Stromal cell of bone marrow (primary cell): ENCODE measurements around the gene RTCA.
"Not testable (repeated sequence)": the region's sequence is repeated elsewhere in the genome, so short reads cannot be mapped to it uniquely, and the experiment has no call there.

ENCODE experiments used
- DNase-seq: peaks from one replicate; pipeline ENCODE4 v3.0.0-alpha.2; 2012; ENCODE audit warnings: low read depth

Gene RTCA

GRCh38 chr1:100265931-100266740 lies at the start of gene RTCA:
TSS of gene RTCA (plus strand) at chr1:100266216. CDS start at chr1:100266376, 160 bp downstream.
- peak; percentile 91 for DNase-seq

DNA sequence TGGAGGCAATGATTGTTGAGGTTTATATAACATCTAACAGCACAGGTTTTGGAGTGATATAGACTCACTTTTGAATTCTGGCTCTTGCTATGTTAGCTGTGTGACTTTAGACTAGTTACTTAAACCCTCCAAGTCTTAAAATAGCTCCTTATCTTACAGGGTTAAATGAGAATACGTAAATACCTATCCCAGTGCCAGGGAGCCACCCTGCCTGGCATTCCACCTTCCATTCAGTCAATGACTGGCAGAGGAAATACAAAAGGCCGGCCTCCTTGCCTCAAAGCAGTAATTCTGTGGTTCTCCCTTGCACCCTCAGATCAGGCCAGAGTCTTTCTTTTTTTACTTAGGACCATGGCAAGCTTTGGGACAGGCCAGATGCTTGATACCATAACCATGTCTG lies 48.2 kb upstream of the RTCA start:
- no peak for DNase-seq

DNA sequence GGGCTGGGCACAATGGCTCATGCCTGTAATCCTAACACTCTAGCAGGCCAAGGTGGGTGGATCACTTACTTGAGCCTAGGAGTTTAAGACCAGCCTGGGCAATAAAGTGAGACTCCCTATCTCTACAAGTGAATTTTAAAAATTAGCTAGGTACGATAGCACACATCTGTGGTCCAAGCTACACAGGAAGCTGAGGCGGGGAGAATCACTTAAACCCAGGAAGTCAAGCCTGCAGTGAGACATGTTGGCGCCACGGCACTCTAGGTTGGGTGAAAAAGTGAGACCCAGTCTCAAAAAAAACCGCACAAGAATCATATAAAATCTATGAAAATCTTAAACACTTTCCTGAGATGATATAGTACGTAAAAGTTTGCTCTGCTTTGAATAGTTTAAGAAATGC lies 46.6 kb upstream of the RTCA start:
- DNase-seq: no peak

DNA sequence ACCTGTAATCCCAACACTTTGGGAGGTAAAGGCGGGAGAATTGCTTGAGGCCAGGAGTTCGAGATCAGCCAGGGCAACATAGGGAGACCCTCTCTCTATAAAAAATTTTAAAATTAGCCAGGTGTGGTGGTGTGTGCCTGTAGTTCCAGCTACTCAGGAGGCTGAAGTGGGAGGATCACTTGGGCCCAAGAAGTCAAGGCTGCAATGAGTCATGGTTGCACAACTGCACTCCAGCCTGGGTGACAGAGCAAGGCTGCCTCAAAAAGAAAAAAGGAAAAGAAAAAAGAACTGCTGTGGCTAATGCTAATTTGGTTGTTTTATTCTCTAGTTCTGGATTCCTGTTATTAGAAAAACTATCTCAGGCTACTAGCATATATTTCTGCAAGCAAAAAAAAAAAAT lies 46.1 kb upstream of the RTCA start:
- no peak for DNase-seq

DNA sequence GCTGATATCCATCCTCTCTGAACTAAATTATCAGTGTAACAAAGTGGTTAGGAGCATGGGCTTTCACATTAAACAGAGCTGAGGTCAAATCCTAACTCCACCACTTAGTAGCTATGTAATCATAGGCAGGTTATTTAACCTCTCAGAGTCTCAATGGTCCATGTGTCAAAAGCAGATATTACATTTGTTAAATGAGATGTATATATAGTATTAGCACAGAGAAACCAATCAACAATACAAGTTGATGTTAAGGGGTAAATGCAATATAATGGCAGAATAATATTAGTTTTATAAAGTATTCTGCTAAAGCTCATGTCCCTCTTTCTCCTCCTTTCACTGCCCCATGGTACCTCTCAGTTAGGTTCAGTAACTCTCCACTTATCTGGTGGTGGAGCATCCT lies 43.6 kb upstream of the RTCA start:
- DNase-seq: no peak

DNA sequence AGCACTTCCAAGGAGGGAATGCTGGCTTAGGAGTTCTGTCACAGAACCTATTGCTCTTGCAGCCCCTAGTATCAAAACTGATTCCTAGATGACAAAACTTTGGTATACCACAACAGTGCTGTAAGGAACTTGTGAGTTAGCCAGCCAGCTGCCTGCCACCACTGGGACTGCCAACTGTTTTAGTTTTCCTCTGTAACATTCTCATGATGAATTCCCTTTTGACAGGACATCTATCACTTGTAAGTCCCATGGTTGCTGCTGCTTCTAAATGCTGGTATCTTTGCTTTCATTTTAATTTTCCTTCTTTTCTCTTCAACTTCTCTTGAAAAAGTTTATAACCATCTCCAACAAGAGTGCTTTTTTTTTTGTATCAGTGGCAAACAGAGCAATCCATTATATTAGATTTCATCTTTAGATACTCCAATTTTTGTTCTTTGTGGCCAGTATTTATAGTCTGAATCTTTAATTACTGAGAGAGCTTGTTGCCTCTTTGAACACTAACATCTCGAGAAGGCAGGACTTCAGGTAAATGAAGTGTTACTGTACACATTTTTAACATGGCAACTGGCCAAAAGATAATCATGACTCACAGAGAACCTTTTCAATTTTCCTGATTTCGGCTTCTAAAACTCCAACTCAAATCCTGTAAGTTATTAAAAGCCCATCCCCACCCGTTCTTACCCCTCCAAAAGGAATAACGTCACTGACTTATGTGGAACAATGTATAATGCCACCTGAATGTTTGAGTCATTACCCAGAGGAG lies 36.2 kb upstream of the RTCA start:
- DNase-seq: no peak

- no peak for DNase-seq
These were observed 35.3 kb upstream of the RTCA start for GRCh38 chr1:100230765-100231164.

- no peak for DNase-seq
These were observed 34.3 kb upstream of the RTCA start for GRCh38 chr1:100231721-100232120.

GRCh38 chr1:100232156-100232555 lies 33.9 kb upstream of the RTCA start:
- DNase-seq: no peak

DNA sequence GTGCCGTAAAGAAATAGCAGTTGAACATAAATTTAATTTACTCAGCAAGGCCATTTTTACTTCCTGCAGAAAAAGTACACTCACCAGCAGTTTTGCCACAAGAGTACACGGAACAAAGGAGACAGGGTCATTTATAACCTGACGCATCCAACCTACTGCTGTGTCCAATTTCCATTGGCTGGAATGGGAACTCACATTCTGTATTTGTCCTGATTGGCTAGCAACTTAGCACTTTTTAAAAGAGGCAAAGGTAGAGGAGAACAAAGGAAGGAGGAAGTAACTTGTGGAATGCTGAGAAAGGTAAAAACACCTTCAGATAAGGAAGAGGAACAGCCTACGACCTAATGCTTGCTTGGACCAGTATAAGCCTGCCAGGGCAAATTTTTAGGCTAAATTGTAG lies 32.5 kb upstream of the RTCA start:
- DNase-seq: not testable (repeated sequence)

DNA sequence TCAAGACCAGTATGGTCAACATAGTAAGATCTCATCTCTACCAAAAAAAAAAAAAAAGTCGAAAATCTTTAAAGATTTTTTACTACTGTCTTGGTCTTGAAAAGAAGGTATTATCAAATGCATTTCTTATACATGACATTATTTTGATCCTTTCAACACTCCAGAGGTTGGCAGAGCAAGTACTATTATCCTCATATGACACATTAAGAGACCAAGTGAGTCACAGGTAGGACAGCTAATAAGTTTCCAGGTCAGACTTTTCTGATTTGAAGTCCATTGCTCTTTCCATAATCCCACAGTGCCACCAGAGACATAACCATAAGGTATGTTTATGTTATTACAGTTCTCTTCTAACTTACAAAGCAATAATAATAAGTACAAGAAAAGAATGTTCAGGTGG lies 31.6 kb upstream of the RTCA start:
- DNase-seq: no peak

GRCh38 chr1:100237091-100237490 lies 28.9 kb upstream of the RTCA start:
- no peak for DNase-seq

GRCh38 chr1:100239961-100240360 lies 26.1 kb upstream of the RTCA start:
- no peak for DNase-seq

DNA sequence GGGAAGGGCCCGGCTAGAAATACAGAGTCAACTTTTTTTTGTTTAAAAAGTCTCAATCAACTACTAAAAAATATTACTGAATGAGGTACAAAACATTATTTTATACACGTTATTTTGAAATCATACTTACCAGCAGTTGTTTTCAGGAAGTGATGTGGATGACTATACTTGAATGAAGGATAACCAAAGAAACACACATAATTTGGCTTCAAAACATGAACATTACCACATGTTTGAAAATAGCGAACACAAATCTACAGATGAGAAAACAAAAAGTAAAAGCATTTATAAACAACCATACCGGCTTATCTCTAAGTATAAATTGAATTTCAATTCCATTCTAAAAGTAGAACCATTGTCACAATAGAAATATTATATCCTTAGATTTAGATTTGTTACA lies 25.4 kb upstream of the RTCA start:
- no peak for DNase-seq

GRCh38 chr1:100246738-100247137 lies 19.3 kb upstream of the RTCA start:
- no peak for DNase-seq

DNA sequence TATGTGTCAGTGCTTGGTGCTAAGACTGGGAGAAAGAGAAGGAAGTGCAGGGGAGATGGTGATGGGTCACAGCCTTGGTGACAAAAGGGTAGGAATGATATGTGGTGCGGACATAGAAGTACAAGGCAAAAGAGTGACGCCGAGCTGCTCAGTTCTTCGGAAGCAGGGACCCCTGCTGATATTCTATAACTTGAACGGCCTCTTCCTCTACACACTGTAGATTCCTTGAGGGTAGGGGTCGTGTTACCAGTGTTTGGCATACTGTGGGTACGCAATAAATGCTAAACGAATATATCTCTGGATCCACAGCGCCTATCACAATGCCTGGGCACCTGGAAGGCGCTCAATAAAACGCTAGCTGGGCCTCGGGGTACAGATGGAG lies 16.9 kb upstream of the RTCA start:
- DNase-seq: no peak

DNA sequence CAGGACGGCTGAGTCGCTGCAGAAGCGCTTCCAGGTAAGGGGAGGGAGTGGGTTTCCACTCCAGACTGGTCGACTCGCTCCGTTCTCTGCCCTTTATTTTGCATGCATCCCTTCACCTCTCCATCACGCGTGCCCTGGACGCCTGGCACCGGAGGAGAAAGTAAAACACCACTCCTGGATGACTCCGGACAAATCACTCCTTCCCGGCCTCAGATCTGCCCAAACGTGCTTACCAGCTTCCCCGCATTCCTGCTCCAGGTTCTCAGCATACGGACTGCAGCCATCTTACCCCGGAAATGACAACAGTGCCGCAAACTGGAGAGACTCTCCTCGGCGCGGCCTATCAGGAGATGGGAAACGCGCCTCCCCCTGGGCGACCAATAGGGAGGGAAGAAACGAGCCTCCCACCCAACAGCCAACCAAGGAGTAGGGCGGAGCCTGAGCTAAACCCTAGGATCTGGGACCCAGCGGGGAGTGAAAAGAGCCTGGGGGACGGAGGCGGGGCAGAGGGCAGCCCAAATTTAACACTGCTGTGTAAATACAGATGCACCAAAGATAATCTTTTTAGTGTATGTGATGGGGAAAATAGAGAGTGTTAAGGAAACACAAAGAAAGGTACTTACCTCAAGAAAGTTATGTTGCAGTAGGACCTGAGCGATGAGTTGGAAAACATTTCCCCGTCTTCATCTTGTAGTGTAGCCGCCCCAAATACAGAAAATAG lies 16.3 kb upstream of the RTCA start, which contains the start of gene DBT:
TSS of gene DBT (minus strand) at position 298 of the 721 bp plus-strand sequence. CDS start at position 284, 14 bp downstream.
- peak; percentile 93 for DNase-seq

GRCh38 chr1:100250264-100250663 lies 15.8 kb upstream of the RTCA start:
- no peak for DNase-seq

DNA sequence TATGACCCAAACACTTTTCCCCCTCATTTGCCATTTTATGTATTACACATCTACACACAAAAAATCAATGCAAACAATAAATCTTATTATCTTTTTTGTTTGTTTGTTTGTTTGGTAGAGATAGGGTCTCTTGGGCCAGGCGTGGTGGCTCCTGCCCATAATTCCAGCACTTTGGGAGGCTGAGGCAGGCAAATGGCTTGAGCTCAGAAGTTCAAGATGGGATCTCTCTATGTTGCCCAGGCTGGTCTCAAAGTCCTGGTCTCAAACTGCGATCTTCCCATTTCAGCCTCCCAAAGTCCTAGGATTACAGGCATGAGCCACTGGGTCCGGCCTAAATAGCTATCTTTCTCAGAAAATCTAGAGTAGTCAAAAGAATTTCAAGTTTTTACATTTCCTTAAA lies 15.2 kb upstream of the RTCA start:
- no peak for DNase-seq

DNA sequence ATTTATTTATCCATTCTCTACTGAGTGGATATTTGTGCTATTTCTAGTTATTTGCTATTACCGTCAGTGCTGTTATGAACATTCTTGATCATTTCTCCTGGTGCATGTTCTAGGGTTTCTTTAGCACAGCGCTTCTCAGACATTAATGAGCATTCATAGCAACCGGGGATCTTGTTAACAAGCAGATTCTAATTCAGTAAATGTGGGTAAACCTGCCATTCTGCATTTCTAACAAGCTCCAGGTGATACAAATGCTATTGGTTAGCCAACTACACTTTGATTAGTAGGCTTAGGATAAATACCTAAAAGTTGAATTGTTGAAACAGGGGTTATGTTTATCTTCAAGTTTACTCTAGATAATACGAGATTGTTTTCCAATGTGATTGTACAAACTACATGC lies 13.1 kb upstream of the RTCA start:
- no peak for DNase-seq

GRCh38 chr1:100253552-100253951 lies 12.5 kb upstream of the RTCA start:
- DNase-seq: no peak

GRCh38 chr1:100256273-100256672 lies 9.7 kb upstream of the RTCA start:
- DNase-seq: not testable (repeated sequence)

DNA sequence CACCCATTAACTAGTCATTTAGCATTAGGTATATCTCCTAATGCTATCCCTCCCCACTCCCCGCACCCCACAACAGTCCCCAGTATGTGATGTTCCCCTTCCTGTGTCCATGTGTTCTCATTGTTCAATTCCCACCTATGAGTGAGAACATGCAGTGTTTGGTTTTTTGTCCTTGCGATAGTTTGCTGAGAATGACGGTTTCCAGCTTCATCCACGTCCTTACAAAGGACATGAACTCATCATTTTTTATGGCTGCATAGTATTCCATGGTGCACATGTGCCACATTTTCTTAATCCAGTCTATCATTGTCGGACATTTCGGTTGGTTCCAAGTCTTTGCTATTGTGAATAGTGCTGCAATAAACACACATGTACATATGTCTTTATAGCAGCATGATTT lies 7.6 kb upstream of the RTCA start:
- not testable (repeated sequence) for DNase-seq
